NCI-H748 treated with DMSO at 0.1 percent for 48 hours (cell line): ENCODE results near the gene USP28.
A peak's percentile ranks its signal among the peaks of the same experiment; 100 is the strongest.
"Not testable (repeated sequence)": the region's sequence is repeated elsewhere in the genome, so short reads cannot be mapped to it uniquely, and the experiment has no call there.

Source experiments
- DNase-seq: peaks from one replicate; lab custom pipeline; 2025; lab: John Stamatoyannopoulos, UW

Gene USP28

DNA sequence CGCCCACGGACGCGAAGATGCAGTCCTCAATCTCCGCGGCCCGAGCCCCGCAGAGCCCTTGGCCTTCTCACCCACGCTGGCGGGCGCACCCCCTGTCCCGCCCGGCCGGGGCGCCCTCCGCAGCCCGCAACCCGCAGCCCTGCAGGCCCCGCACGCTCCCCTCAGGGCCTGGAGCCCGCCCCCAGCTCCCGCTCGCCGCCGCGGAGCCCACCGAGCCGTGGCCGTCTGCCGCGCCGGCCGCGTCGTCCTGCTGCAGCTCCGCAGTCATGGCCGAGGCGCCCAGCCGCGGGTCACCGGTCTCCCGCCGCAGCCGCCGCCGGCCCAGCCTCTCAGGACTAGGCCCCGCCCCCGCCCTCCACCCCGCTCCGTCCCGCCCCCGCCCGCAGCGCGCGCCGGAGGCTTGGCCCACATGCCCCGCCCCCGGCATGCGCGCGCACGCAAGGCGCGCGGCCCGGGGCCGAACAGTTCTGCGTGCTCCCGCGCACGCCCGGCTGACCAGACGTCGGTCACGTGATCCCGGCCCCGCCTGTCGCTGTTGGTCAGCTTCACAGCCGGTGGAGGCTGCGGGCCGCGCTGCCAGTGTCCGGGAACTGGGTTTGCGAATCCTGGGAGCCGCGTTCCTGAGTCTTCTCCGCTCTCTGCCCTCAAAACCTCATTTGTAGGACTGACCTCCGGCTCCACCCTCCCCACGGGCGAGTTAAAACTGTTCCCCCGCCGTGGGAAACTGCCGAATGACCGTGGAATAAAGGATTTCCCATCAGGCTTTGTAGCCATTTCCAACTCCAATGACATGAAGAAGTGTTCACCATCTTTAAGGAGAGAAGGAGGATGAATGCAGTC lies at the start of gene USP28:
Gene USP28, minus strand, starts transcription at position 339 of the 840 bp plus-strand sequence. Its CDS starts 71 bp downstream, at position 268.
- peak; percentile 84 for DNase-seq

- DNase-seq, result no peak
Observed at GRCh38 chr11:113923572-113923971, 48.2 kb upstream of the USP28 start.

DNA sequence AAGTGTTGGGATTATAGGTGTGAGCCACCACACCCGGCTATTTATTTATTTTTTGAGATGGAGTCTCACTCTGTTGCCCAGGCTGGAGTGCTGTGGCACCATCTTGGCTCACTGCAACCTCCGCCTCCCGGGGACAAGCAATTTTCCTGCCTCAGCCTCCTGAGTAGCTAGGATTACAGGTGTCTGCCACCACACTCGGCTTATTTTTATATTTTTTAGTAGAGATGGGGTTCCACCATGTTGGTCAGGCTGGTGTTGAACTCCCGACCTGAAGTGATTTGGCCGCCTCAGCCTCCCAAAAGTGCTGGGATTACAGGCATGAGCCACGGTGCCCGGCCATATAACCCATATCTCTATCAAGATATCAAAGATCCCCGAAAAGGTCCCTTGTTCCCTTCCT lies 36.1 kb upstream of the USP28 start:
- DNase-seq, result not testable (repeated sequence)

GRCh38 chr11:113908098-113908497 lies 32.7 kb upstream of the USP28 start:
- DNase-seq, result no peak

DNA sequence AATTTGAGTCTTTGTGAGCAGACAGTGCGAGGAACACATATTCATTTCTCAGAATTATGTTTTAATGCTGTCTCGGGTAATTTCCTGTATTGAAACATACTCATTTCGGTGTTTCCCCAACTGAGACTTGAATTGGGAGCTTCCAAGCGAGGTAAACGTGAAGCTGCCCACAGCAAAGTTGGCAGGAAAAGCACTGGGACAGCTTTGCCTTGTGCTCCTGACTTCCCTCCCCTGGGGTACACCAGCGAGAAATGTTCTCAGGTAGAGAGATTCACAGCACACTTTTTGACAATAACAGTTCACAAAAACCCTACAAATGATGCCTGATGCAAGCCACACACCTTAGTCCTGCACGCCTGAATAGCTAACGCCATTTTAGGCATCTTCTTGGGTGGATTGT lies 32.3 kb upstream of the USP28 start:
- DNase-seq, result no peak

DNA sequence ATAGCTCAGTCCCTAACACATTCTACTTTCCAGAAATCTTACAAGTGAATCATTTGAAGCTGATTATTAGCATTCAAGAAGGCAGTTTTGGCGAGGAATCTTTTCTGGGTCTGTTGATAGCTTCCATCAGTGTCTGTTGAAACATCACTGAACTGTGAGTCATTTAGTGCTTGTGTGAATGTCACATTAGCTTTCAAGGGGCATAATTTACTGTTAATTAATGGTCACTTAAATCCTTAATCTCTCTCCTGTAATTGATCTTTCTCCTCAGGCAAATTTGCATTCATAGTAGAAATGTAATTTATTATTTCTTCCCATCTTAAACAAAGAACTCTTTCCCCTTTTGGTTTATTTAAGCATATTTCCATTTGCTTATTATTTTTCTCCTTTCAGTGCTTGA lies 31.8 kb upstream of the USP28 start:
- DNase-seq, result no peak

DNA sequence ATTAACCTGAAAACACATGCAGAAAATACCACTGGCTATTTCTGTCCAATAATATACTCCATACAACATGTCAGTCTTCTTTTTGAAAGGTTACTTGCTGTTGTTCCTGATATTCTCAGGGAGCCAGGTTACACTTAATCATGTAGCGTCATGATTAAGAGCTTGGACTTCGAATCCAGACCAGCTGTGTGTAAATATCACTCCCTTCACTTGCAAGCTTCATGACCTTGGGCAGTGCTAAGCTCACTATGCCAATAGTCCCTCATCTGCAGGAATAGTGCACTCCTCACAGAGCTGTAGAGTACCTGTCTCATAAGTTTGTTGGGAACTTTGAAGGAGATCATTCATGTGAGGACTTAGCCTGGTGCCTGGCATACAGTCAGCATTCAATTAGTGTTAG lies 31.1 kb upstream of the USP28 start:
- DNase-seq, result no peak

GRCh38 chr11:113906038-113906437 lies 30.7 kb upstream of the USP28 start:
- DNase-seq, result peak; percentile 35

- no peak for DNase-seq
Observed at GRCh38 chr11:113904379-113905101, 29.2 kb upstream of the USP28 start, which contains the start of gene HTR3B. TSS of gene HTR3B (plus strand) at chr11:113904796. CDS start at chr11:113904934, 138 bp downstream.

DNA sequence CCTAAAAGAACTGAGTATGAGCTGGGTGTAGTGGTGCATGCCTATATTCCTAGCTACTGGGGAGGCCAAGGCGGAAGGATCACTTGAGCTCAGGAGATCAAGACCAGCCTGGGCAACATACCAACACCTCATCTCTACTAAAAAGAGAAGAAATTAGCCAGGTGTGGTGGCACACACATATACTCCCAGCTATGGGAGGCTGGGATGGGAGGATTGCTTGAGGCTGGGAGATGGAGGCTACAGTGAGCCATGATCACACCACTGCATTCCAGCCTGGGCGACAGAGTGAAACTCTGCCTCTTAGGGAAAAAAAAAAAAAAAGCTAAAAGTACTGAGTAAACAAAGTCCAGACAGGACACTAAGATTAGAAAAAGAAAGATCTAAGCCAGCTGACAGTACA lies 25.8 kb upstream of the USP28 start:
- DNase-seq, result no peak

GRCh38 chr11:113896156-113896879 lies 20.9 kb upstream of the USP28 start:
- peak; percentile 35 for DNase-seq

GRCh38 chr11:113895367-113896155 lies 20.2 kb upstream of the USP28 start:
- no peak for DNase-seq

DNA sequence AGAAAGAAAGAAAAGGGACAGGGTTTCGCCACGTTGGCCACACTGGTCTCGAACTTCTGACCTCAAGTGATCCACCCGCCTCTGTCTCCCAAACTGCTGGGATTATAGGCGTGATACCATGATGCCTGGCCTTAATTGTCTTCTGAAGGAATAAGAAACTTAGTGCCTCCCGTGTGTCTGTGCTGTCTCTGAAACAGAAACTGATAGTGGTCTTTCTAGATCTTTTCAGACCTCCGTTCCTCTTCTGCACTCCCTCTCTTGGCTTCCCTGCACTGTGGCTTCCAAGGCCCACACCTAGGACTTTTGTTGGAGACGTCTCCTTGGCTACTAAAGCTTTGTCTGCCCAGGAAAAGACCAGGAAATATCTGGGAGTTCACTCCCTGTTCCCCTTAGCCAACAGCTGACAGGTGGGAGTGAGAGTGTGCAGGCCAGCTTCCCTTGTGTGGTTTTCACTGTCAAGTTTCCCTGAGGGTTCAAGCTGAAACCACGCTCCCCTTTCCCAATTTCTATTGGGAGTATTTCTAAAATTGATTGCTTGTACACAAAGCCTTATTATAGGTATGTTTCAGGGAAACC lies 19.1 kb upstream of the USP28 start:
- DNase-seq, result no peak

DNA sequence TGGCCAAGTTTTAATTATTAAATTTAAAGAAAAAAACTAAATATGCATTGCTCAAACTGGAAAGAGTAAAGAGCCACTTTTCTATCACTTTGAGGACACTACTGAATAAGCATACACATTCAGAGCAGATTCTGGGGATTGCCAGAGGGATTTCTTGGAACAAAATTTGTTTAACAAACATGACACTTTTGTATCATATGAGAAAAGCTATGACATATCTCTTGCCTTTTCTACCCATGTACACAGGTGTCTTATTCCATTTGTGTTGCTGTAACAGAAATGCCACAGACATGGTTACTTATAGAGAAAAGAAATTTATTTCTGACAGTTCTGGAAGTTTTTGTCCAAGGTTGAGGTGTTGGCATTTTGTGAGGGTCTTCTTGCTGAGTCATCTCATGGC lies 13.5 kb upstream of the USP28 start:
- no peak for DNase-seq

DNA sequence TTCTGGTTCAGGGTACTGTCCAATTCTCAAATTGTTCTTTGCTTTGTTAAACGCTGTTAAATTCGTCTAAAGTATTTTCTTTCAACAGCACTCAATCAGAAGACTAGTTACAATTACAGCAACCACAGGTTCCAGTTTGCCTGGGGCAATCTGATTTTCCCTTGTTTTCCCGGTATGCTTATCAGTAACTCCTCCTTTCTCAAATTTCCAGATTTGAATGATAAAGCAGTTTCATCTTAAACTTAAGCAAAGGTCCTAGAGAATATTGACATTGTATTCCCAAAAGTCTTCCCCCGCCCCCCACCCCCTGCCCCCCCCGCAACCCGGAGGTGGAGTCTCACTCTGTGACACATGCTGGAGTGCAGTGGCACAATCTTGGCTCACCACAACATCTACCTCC lies 10.5 kb upstream of the USP28 start:
- no peak for DNase-seq

DNA sequence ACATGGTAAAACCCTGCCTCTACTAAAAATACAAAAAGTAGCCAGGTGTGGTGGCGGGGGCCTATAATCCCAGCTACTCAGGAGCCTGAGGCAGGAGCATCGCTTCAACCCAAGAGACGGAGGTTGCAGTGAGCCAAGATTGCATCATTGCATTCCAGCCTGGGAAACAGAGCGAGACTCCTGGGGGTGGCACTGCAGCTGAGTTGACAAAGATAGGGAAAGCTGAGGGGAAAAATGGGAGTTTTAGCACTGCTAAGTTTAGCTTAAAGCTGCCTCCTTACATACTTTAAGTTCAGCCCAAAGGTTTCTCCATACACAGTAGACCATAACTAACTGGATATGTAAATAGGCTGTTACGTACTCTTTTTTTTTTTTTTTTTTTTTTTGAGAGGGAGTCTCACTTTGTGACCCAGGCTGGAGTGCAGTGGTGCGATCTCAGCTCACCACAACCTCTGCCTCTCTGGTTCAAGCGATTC lies 9.0 kb upstream of the USP28 start:
- DNase-seq, result no peak

- no peak for DNase-seq
Observed at GRCh38 chr11:113881856-113882255, 6.5 kb upstream of the USP28 start.

DNA sequence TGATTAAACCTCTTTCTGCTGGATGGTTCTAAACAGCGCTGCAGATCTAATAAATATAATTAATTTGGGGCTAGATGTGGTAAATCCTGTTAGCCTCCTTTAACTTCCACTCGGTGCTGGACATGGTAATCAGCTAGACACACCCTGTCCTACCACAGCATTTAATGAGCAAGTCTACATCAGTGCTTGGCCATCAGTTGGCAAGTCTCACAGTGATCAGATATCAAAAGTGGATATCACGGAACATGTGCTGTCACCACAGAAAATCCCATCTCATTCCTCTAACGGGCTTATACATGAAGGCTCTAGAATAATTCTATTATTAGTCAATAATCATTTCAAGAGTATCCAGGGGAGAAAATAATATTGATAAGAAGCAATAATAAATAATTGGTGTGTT lies 5.6 kb upstream of the USP28 start:
- no peak for DNase-seq

DNA sequence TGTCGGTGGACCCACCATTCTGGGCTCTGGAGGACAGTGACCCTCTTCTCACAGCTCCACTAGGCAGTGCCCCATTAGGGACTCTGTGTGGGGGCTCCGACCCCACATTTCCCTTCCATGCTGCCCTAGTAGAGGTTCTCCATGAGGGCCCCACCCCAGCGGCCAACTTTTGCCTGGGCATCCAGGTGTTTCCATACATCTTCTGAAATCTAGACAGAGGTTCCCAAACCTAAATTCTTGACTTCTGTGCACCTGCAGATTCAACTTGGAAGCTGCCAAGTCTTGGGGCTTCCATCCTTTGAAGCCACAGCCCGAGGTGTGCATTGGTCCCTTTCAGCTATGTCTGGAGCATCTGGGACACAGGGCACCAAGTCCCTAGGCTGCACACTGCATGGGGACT lies 4.1 kb upstream of the USP28 start:
- DNase-seq, result not testable (repeated sequence)

GRCh38 chr11:113877670-113878055 lies 2.3 kb upstream of the USP28 start:
- no peak for DNase-seq
